IMR-90 (cell line): ENCODE measurements around the gene TMTC1. TPM values are rescaled to one million over a fixed set of nuclear protein-coding genes. Genes with fewer than 3 reads are reported as not detected.

Source experiments
- ATAC-seq: fragments of 200-7000 bp; cut with Tn5 transposase; 2 replicates; pipeline ENCODE4 v1.9.1; 2020; ENCODE audit warnings: low read depth, mild to moderate bottlenecking, moderate library complexity
- BruUV-seq: library from RNA; stranded (reverse); fragments of 400-500 nt; replicated peaks from 2 replicates; lab custom pipeline; 2021; lab: Mats Ljungman, UMichigan
- CTCF ChIA-PET: fragments of 300-600 bp; formaldehyde crosslinking; extraction: SDS; loops from one replicate; lab custom pipeline; 2021; ENCODE audit warnings: antibody characterized with exemption; lab: Yijun Ruan, JAX
- POLR2A ChIA-PET: fragments of 300-600 bp; sonication (Branson Sonifier 250); formaldehyde crosslinking; loops from one replicate; lab custom pipeline; 2022; ENCODE audit warnings: antibody characterized with exemption; ENCODE audit not compliant: unreplicated experiment; lab: Charles Lee
- DNase-seq: peaks from one replicate; pipeline ENCODE4 v3.0.0; 2013
- H2AFZ ChIP-seq: replicated peaks from 2 replicates; pipeline ENCODE3; 2013; ENCODE audit warnings: low read length, mild to moderate bottlenecking; ENCODE audit not compliant: poor library complexity
- H2AK5ac ChIP-seq: 2 replicates; pipeline ENCODE4 v1.6.1; 2013; ENCODE audit warnings: low read depth, low read length, inconsistent platforms
- H2AK9ac ChIP-seq: replicated peaks from 2 replicates; pipeline ENCODE3; 2013; ENCODE audit warnings: mild to moderate bottlenecking, low read depth, low read length, moderate library complexity; ENCODE audit not compliant: poor library complexity
- H2BK120ac ChIP-seq: 2 replicates; pipeline ENCODE4 v1.6.1; 2013; ENCODE audit warnings: low read depth, low read length, inconsistent platforms
- H2BK15ac ChIP-seq: 3 replicates; pipeline ENCODE4 v1.6.1; 2013; ENCODE audit warnings: low read depth, low read length, inconsistent platforms
- H2BK20ac ChIP-seq: 2 replicates; pipeline ENCODE4 v1.6.1; 2013; ENCODE audit warnings: low read depth, mild to moderate bottlenecking, inconsistent platforms, low read length, moderate library complexity
- H2BK5ac ChIP-seq: 2 replicates; pipeline ENCODE4 v1.6.1; 2013; ENCODE audit warnings: mild to moderate bottlenecking, low read depth, low read length, inconsistent platforms; ENCODE audit not compliant: poor library complexity, severe bottlenecking
- H3K14ac ChIP-seq: replicated peaks from 2 replicates; pipeline ENCODE4 v1.6.1; 2013; ENCODE audit warnings: low read depth, low read length, inconsistent platforms
- H3K18ac ChIP-seq: 2 replicates; pipeline ENCODE4 v1.6.1; 2013; ENCODE audit warnings: low read depth, low read length, control low read depth
- H3K23ac ChIP-seq: 2 replicates; pipeline ENCODE4 v1.6.1; 2013; ENCODE audit warnings: low read depth, low read length, inconsistent platforms
- H3K27ac ChIP-seq: 2 replicates; pipeline ENCODE4 v1.5.1; 2013; ENCODE audit warnings: mild to moderate bottlenecking, control low read depth, low read length; ENCODE audit not compliant: insufficient read depth
- H3K27me3 ChIP-seq: 2 replicates; pipeline ENCODE4 v1.6.1; 2013; ENCODE audit warnings: low read length; ENCODE audit not compliant: control insufficient read depth, insufficient read depth
- H3K36me3 ChIP-seq: 2 replicates; pipeline ENCODE4 v1.6.1; 2013; ENCODE audit warnings: low read length, mixed read lengths; ENCODE audit not compliant: control insufficient read depth, insufficient read depth
- H3K4ac ChIP-seq: 2 replicates; pipeline ENCODE4 v1.6.1; 2013; ENCODE audit warnings: low read depth, low read length, inconsistent platforms
- H3K4me1 ChIP-seq: 2 replicates; pipeline ENCODE4 v1.6.1; 2013; ENCODE audit warnings: low read length, mixed read lengths; ENCODE audit not compliant: control insufficient read depth, insufficient read depth
- H3K4me2 ChIP-seq: 2 replicates; pipeline ENCODE4 v1.6.1; 2013; ENCODE audit warnings: low read depth, mild to moderate bottlenecking, control low read depth, low read length, moderate library complexity
- H3K4me3 ChIP-seq: 2 replicates; pipeline ENCODE4 v1.5.1; 2013; ENCODE audit warnings: low read depth, mild to moderate bottlenecking, control low read depth, low read length, moderate library complexity; ENCODE audit not compliant: insufficient read depth
- H3K56ac ChIP-seq: 2 replicates; pipeline ENCODE4 v1.6.1; 2013; ENCODE audit warnings: low read length, inconsistent platforms; ENCODE audit not compliant: insufficient read depth; ENCODE audit errors: extremely low read depth
- H3K79me1 ChIP-seq, 2 experiments: 2 replicates each; pipeline ENCODE4 v1.6.1; 2013; ENCODE audit warnings: low read length in 2 of 2, inconsistent platforms in 1 of 2, low read depth in 1 of 2
- H3K9ac ChIP-seq: 2 replicates; pipeline ENCODE4 v1.6.1; 2013; ENCODE audit warnings: low read depth, low read length, control low read depth
- H3K9me1 ChIP-seq: 2 replicates; pipeline ENCODE4 v1.6.1; 2013; ENCODE audit warnings: low read length, inconsistent platforms; ENCODE audit not compliant: insufficient read depth
- H3K9me3 ChIP-seq: 2 replicates; pipeline ENCODE4 v1.6.1; 2013; ENCODE audit warnings: low read length; ENCODE audit not compliant: control insufficient read depth, insufficient read depth
- H4K20me1 ChIP-seq: 2 replicates; pipeline ENCODE4 v1.6.1; 2013; ENCODE audit warnings: low read length, inconsistent platforms; ENCODE audit not compliant: insufficient read depth
- H4K5ac ChIP-seq: 2 replicates; pipeline ENCODE4 v1.6.1; 2013; ENCODE audit warnings: mild to moderate bottlenecking, low read depth, low read length, control low read depth
- H4K8ac ChIP-seq, 2 experiments: 2 replicates each; pipeline ENCODE4 v1.6.1; 2013; ENCODE audit warnings: low read depth in 2 of 2, low read length in 2 of 2, control low read depth in 1 of 2, inconsistent platforms in 1 of 2
- H4K91ac ChIP-seq: 2 replicates; pipeline ENCODE4 v1.6.1; 2013; ENCODE audit warnings: low read depth, low read length, inconsistent platforms; ENCODE audit not compliant: insufficient read depth
- BHLHE40 ChIP-seq: fragments of 150-350 bp; IDR thresholded peaks from 2 replicates; pipeline ENCODE4 v1.6.1; 2016; ENCODE audit warnings: mild to moderate bottlenecking, low read depth, low read length
- ELK1 ChIP-seq: fragments of 150-350 bp; IDR thresholded peaks from 2 replicates; pipeline ENCODE4 v1.6.1; 2016; ENCODE audit warnings: low read depth, mild to moderate bottlenecking, low read length, moderate library complexity, borderline replicate concordance
- NFE2L2 ChIP-seq: fragments of 150-350 bp; IDR thresholded peaks from 2 replicates; pipeline ENCODE4 v1.6.1; 2016; ENCODE audit warnings: low read depth, mild to moderate bottlenecking, low read length
- RAD21 ChIP-seq: IDR thresholded peaks from 2 replicates; pipeline ENCODE4 v1.6.1; 2012; ENCODE audit warnings: low read length, improper control_type of control experiment
- RCOR1 ChIP-seq: IDR thresholded peaks from 2 replicates; pipeline ENCODE4 v1.6.1; 2012; ENCODE audit warnings: mild to moderate bottlenecking, low read length, improper control_type of control experiment; ENCODE audit not compliant: insufficient replicate concordance
- USF2 ChIP-seq: fragments of 150-350 bp; IDR thresholded peaks from 2 replicates; pipeline ENCODE4 v1.6.1; 2017; ENCODE audit warnings: mild to moderate bottlenecking, antibody characterized with exemption, low read length, low read depth
- WGBS, 2 experiments: methylation state at CpG; one replicate each; pipeline versions ENCODE4 v1.1.5 to v1.1.7; 2013; ENCODE audit warnings: missing lambda C conversion rate in 2 of 2; ENCODE audit not compliant: insufficient read length in 1 of 2; ENCODE audit errors: extremely low coverage in 2 of 2; 5-methylcytosine and 5-hydroxymethylcytosine counted together
- dilution Hi-C: fragments of 300-500 bp; cut with HindIII; formaldehyde crosslinking; loops from one replicate; pipeline ENCODE4 v1.14.3; 2018; ENCODE audit warnings: low sequenced_read_pairs; ENCODE audit not compliant: unreplicated experiment
- in situ Hi-C: fragments of 300-500 bp; cut with MboI; formaldehyde crosslinking; loops from 3 replicates; pipeline ENCODE4 v1.14.3; 2019; ENCODE audit warnings: low sequenced_read_pairs, inconsistent platforms, mixed read lengths
- intact Hi-C: fragments of 100-400 bp; cut with micrococcal nuclease; formaldehyde crosslinking; loops from 2 replicates; pipeline ENCODE4 v1.10.0; 2022
- polyA plus RNA-seq, 3 experiments: library from polyadenylated mRNA; depleted of rRNA; stranded (reverse); fragments of >200 nt; gene quantifications; 2 replicates each; pipeline ENCODE4 v1.2.3, GENCODE V29; 2012; ENCODE audit warnings: low replicate concordance in 1 of 3
- total RNA-seq: library from RNA; depleted of rRNA; stranded (reverse); fragments of >200 nt; gene quantifications from 2 replicates; pipeline ENCODE4 v1.2.3, GENCODE V29; 2012

Gene TMTC1
- total and polyA plus RNA-seq, 2 of the 4 experiments (the other 2 are of a cell fraction): 12.5 to 36.4 TPM

GRCh38 chr12:29486972-29487371 is 296.8 kb downstream of the TMTC1 start:
- Histone ChIP-seq H3K18ac (no peak overlapping the region), H4K8ac (no peak overlapping the region), H2BK15ac (no peak overlapping the region), H3K4me3 (no peak overlapping the region), H3K36me3 (peaks cover 2% of the 10 kb centered on the region; the same call in 1 of the 2 replicates), H4K5ac (no peak overlapping the region), H2AK5ac (no peak overlapping the region), H3K14ac (no peak overlapping the region), H3K27ac (no peak overlapping the region), H3K9ac (no peak overlapping the region), H2AFZ (no peak overlapping the region), H3K56ac (no peak overlapping the region), H3K9me1 (no peaks in the 10 kb centered on the region), H3K79me1 (no peaks in the 10 kb centered on the region), H3K4me1 (no peaks in the 10 kb centered on the region), H3K23ac (no peak overlapping the region), H3K27me3 (no peaks in the 10 kb centered on the region), H4K91ac (no peak overlapping the region), H2BK5ac (no peak overlapping the region), H3K9me3 (no peaks in the 10 kb centered on the region), H2BK20ac (no peak overlapping the region), H3K4ac (no peak overlapping the region), H2AK9ac (no peak overlapping the region), H4K20me1 (no peaks in the 10 kb centered on the region), H2BK120ac (no peak overlapping the region), H3K4me2 (no peak overlapping the region)
- DNase-seq (no peak), ATAC-seq (no peak)
- in situ Hi-C loops (no loop called here), intact Hi-C loops (no loop called here), dilution Hi-C loops (no loop called here)
- ChIA-PET CTCF (interaction anchor here (1.0 kb wide), 1 partner anchor 15 kb away, joined by 3 read pairs; no protein-coding TSS in a partner anchor), POLR2A (no interaction called here)
- BruUV-seq: no TSS peak
- WGBS, 2 experiments: no CpG with 5 or more reads among the region's 2 CpGs
- TF ChIP-seq RAD21 (no peak), ELK1 (no peak), RCOR1 (no peak), BHLHE40 (no peak), USF2 (no peak), NFE2L2 (no peak)
